ENCODE data around the gene KCNAB1. TPM values are rescaled to one million over a fixed set of nuclear protein-coding genes. Genes with fewer than 3 reads are reported as not detected.
"Not testable (repeated sequence)": the region's sequence is repeated elsewhere in the genome, so short reads cannot be mapped to it uniquely, and the experiment has no call there.

KCNAB1 gene
- total and polyA plus RNA-seq, 2 experiments from 2014 or later: 0.06 to 0.70 TPM

- peaks cover 29% of the 10 kb centered on the region for H3K4me1 ChIP-seq (ENCODE audit: low read depth)
Measured at GRCh38 chr3:156561533-156561932, 441.2 kb downstream of the KCNAB1 start.

GRCh38 chr3:156562486-156562885 lies 442.1 kb downstream of the KCNAB1 start:
- H3K27me3 ChIP-seq; DNase-seq (ENCODE audit: low read depth in 1 of 2, low spot score in 1 of 2); H3K9me3 ChIP-seq (ENCODE audit: low read depth); H3K36me3 ChIP-seq; H3K4me3 ChIP-seq: not testable (repeated sequence)
- H3K27ac ChIP-seq: peak overlapping the region; percentile 22
- H3K4me1 ChIP-seq (ENCODE audit: low read depth): peaks cover 29% of the 10 kb centered on the region

More at GRCh38 chr3:156561533-156561932, 441.2 kb downstream of the KCNAB1 start:
- no peaks in the 10 kb centered on the region for H3K9me3 ChIP-seq (ENCODE audit: low read depth)
- H3K27me3 ChIP-seq: no peaks in the 10 kb centered on the region
- no peak overlapping the region for H3K4me3 ChIP-seq
- no peak for DNase-seq (ENCODE audit: low read depth in 1 of 2, low spot score in 1 of 2)
- H3K27ac ChIP-seq: no peak overlapping the region
- H3K36me3 ChIP-seq: no peaks in the 10 kb centered on the region
- TF ChIP-seq, protein P1, sequence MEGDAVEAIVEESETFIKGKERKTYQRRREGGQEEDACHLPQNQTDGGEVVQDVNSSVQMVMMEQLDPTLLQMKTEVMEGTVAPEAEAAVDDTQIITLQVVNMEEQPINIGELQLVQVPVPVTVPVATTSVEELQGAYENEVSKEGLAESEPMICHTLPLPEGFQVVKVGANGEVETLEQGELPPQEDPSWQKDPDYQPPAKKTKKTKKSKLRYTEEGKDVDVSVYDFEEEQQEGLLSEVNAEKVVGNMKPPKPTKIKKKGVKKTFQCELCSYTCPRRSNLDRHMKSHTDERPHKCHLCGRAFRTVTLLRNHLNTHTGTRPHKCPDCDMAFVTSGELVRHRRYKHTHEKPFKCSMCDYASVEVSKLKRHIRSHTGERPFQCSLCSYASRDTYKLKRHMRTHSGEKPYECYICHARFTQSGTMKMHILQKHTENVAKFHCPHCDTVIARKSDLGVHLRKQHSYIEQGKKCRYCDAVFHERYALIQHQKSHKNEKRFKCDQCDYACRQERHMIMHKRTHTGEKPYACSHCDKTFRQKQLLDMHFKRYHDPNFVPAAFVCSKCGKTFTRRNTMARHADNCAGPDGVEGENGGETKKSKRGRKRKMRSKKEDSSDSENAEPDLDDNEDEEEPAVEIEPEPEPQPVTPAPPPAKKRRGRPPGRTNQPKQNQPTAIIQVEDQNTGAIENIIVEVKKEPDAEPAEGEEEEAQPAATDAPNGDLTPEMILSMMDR (IDR thresholded peaks at IDR 0.05; ENCODE audit: low read depth, low read length): no peak

DNA sequence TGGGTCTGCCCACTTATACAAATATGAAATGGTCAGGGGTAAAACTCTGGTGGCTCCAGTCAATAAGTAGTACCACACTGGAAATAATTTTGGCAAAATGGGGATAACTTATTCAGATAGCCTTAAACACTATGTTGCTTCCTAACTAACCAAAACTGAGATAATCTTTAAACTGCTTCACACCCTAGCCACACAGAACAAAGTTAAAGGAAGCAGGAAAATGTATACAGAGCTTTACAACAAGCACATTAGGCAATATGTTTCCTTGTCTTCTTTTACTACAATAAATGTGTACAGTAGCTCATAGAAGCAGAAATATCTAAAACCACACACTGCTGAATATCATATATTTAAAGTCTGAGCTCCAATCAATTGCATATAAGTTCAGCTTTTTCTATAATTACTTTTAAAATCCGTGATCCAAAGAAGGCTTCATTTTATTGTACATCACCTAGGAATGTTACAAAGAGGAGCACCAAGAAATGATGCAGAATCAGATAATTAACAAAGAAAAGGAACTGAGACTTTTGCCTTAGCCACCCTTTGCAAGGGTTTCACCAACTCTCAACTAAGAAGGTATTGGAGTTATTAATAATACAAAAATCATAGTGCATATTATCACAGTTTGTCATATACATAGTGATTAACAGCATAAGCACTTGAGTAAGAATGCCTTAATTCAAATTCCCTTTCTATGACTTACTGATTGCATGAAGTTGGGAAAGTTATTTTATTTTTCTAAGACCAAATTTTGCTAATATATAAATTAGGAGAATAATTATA lies 443.7 kb downstream of the KCNAB1 start:
- Histone ChIP-seq H3K27ac (peak overlapping the region; percentile 18), H3K36me3 (no peaks in the 10 kb centered on the region), H3K4me1 (ENCODE audit: low read depth) (peaks cover 17% of the 10 kb centered on the region), H3K27me3 (no peaks in the 10 kb centered on the region), H3K4me3 (no peak overlapping the region), H3K9me3 (ENCODE audit: low read depth) (no peaks in the 10 kb centered on the region)
- TF ChIP-seq, protein P1 (IDR thresholded peaks at IDR 0.05; ENCODE audit: low read depth, low read length): no peak
- no peak for DNase-seq (ENCODE audit: low read depth in 1 of 2, low spot score in 1 of 2)

DNA sequence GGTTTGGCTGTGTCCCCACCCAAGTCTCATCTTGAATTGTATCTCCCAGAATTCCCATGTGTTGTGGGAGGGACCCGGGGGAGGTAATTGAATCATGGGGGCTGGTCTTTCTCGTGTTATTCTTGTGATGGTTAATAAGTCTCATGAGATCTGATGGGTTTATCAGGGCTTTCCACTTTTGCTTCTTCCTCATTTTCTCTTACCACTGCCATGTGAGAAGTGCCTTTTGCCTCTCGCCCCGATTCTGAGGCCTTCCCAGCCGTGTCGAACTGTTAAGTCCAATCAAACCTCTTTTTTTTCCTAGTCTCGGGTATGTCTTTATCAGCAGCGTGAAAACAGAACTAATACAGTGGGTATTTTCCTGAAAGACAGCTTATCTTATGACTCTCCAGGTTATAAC lies 448.6 kb downstream of the KCNAB1 start:
- H3K9me3 ChIP-seq (ENCODE audit: low read depth); H3K27ac ChIP-seq; DNase-seq (ENCODE audit: low read depth in 1 of 2, low spot score in 1 of 2); H3K27me3 ChIP-seq; H3K4me1 ChIP-seq (ENCODE audit: low read depth); H3K36me3 ChIP-seq; H3K4me3 ChIP-seq: not testable (repeated sequence)

- H3K4me3 ChIP-seq; H3K4me1 ChIP-seq (ENCODE audit: low read depth); DNase-seq (ENCODE audit: low read depth in 1 of 2, low spot score in 1 of 2); H3K27ac ChIP-seq; H3K36me3 ChIP-seq; H3K9me3 ChIP-seq (ENCODE audit: low read depth); H3K27me3 ChIP-seq: not testable (repeated sequence)
Measured at GRCh38 chr3:156569881-156570280, 449.5 kb downstream of the KCNAB1 start.

DNA sequence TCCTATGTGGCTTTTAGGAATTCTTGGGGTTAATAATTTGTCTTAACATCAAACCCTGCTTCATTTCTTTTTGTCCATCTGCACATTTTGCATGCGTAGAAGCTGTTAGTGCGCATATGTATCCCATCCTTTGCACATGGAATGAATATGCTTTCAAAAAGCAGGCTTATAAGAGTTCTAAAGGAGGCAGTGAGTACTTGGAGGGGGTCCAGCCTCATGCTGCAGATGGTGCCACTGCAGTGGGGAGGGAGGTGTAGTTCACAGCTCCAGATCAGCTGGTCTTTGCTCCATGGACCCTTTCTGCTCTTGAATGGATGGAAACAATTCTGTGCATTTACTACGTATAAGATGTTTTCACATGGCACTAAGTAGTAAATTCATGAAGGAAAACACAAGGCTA lies 455.3 kb downstream of the KCNAB1 start:
- H3K4me3 ChIP-seq: no peak overlapping the region
- no peaks in the 10 kb centered on the region for H3K27me3 ChIP-seq
- no peaks in the 10 kb centered on the region for H3K9me3 ChIP-seq (ENCODE audit: low read depth)
- TF ChIP-seq, protein P1 (IDR thresholded peaks at IDR 0.05; ENCODE audit: low read depth, low read length): no peak
- H3K36me3 ChIP-seq: no peaks in the 10 kb centered on the region
- no peak for DNase-seq (ENCODE audit: low read depth in 1 of 2, low spot score in 1 of 2)
- peaks cover 5% of the 10 kb centered on the region for H3K4me1 ChIP-seq (ENCODE audit: low read depth)
- no peak overlapping the region for H3K27ac ChIP-seq

GRCh38 chr3:156576051-156576450 lies 455.7 kb downstream of the KCNAB1 start:
- no peaks in the 10 kb centered on the region for H3K27me3 ChIP-seq
- peaks cover 5% of the 10 kb centered on the region for H3K4me1 ChIP-seq (ENCODE audit: low read depth)
- H3K9me3 ChIP-seq (ENCODE audit: low read depth): no peaks in the 10 kb centered on the region
- no peak for DNase-seq (ENCODE audit: low read depth in 1 of 2, low spot score in 1 of 2)
- TF ChIP-seq, protein P1 (IDR thresholded peaks at IDR 0.05; ENCODE audit: low read depth, low read length): no peak
- H3K4me3 ChIP-seq: no peak overlapping the region
- H3K36me3 ChIP-seq: no peaks in the 10 kb centered on the region
- H3K27ac ChIP-seq: no peak overlapping the region
